ENCODE measurements around the gene ASPDH. TPM values are rescaled to one million over a fixed set of nuclear protein-coding genes. Genes with fewer than 3 reads are reported as not detected.

Gene ASPDH
- total RNA-seq, 1 donor from 2014 or later = not detected

DNA sequence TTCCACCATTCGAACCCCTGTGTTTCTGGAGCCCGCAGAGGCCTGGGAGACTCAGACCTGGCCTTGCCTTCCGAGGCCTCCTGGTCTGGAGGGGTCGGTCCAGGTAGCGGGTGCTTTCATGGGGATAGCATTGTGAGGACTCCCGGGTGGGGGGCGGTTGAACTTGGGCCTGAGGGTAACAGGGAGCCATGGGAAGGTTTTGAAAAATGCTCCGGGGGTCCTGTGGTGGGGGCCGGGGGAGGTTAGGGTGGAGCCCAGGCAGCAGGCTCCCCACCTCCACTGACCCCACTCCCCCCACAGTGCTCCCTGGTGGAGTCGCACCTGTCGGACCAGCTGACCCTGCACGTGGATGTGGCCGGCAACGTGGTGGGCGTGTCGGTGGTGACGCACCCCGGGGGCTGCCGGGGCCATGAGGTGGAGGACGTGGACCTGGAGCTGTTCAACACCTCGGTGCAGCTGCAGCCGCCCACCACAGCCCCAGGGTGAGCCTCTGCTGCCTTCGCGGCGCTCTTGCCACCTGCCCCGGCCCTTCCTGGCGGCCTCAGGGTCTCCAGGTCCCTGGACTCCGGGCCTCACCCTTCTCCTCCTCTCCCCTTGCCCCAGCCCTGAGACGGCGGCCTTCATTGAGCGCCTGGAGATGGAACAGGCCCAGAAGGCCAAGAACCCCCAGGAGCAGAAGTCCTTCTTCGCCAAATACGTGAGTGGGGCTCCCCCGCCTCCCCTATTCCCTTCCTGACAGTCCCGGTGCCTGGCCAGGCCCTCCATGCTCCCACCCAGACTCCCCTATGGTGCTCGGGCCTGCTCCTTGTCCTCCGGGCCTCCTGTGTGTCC is 33.2 kb downstream of the ASPDH start:
- Mint-ChIP-seq H3K27me3 (ENCODE audit: low read depth, unreplicated experiment) (no peaks in the 10 kb centered on the region), H3K9me3 (ENCODE audit: unreplicated experiment) (peaks cover 25% of the 10 kb centered on the region), H3K27ac (ENCODE audit: unreplicated experiment) (no peak overlapping the region), H3K4me3 (ENCODE audit: unreplicated experiment) (no peak overlapping the region), H3K4me1 (ENCODE audit: low read depth, unreplicated experiment) (no peaks in the 10 kb centered on the region), H3K36me3 (ENCODE audit: low read depth, unreplicated experiment) (no peaks in the 10 kb centered on the region)
- DNase-seq (ENCODE audit: low read depth) (no peak), FAIRE-seq (no peak)
- no peak overlapping the region for H3K4me3 ChIP-seq (ENCODE audit: insufficient read depth, low read depth, low read length)
- peaks cover 4% of the 10 kb centered on the region for H3K36me3 ChIP-seq (ENCODE audit: insufficient read depth, low read length)
- H3K79me2 ChIP-seq (ENCODE audit: insufficient read depth, low read length) = peaks cover 25% of the 10 kb centered on the region
- no peaks in the 10 kb centered on the region for H3K27me3 ChIP-seq (ENCODE audit: insufficient read depth, low read length)
- no peak overlapping the region for H3K27ac ChIP-seq (ENCODE audit: low read depth, low read length)
- no peak overlapping the region for H3K9ac ChIP-seq (ENCODE audit: low read length)
- no peaks in the 10 kb centered on the region for H3K9me3 ChIP-seq (ENCODE audit: insufficient read depth, low read depth, low read length)
- peaks cover 20% of the 10 kb centered on the region for H4K20me1 ChIP-seq (ENCODE audit: insufficient read depth, low read length)
- H2AFZ ChIP-seq (ENCODE audit: low read depth, low read length) = no peak overlapping the region
- peaks cover 5% of the 10 kb centered on the region for H3K4me1 ChIP-seq (ENCODE audit: insufficient read depth, low read length)
- TF ChIP-seq EZH2 (IDR thresholded peaks at IDR 0.05; ENCODE audit: insufficient read depth, low read length) = no peak
- TF ChIP-seq CTCF (IDR thresholded peaks at IDR 0.05; ENCODE audit: insufficient read depth, low read depth, low read length) = no peak
- H3K4me2 ChIP-seq (ENCODE audit: low read length) = no peak overlapping the region

DNA sequence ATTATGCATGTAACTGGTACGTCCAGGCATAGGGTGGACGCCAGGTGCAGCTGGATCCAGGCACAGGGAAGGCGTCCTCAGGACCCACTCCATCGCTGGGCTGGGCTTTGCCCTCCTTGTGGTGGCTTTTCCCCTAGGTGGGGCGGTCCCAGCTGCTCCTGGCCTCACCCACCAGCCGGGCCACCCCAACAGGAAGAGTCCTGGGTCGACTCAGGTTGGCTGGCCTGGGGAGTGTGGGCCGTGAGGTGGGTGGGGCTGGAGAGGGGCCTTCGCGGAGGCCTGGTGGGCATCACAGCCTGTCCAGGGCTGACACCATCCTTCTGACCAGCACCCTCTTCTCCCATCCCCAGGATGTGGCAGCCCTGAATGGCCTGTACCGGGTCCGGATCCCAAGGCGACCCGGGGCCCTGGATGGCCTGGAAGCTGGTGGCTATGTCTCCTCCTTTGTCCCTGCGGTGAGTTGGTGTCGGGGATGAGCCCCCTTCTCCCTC is 33.9 kb downstream of the ASPDH start:
- Histone ChIP-seq H2AFZ (ENCODE audit: low read depth, low read length) (no peak overlapping the region), H3K79me2 (ENCODE audit: insufficient read depth, low read length) (peaks cover 25% of the 10 kb centered on the region), H3K9ac (ENCODE audit: low read length) (no peak overlapping the region), H3K4me2 (ENCODE audit: low read length) (no peak overlapping the region), H3K36me3 (ENCODE audit: insufficient read depth, low read length) (peaks cover 4% of the 10 kb centered on the region), H3K27ac (ENCODE audit: low read depth, low read length) (no peak overlapping the region), H3K27me3 (ENCODE audit: insufficient read depth, low read length) (no peaks in the 10 kb centered on the region), H3K9me3 (ENCODE audit: insufficient read depth, low read depth, low read length) (no peaks in the 10 kb centered on the region), H3K4me1 (ENCODE audit: insufficient read depth, low read length) (peaks cover 5% of the 10 kb centered on the region), H3K4me3 (ENCODE audit: insufficient read depth, low read depth, low read length) (no peak overlapping the region), H4K20me1 (ENCODE audit: insufficient read depth, low read length) (peaks cover 20% of the 10 kb centered on the region)
- FAIRE-seq (no peak), DNase-seq (ENCODE audit: low read depth) (no peak)
- no peak overlapping the region for H3K27ac Mint-ChIP-seq (ENCODE audit: unreplicated experiment)
- H3K4me1 Mint-ChIP-seq (ENCODE audit: low read depth, unreplicated experiment) = no peaks in the 10 kb centered on the region
- H3K27me3 Mint-ChIP-seq (ENCODE audit: low read depth, unreplicated experiment) = no peaks in the 10 kb centered on the region
- no peak overlapping the region for H3K4me3 Mint-ChIP-seq (ENCODE audit: unreplicated experiment)
- H3K9me3 Mint-ChIP-seq (ENCODE audit: unreplicated experiment) = peaks cover 27% of the 10 kb centered on the region
- TF ChIP-seq CTCF (IDR thresholded peaks at IDR 0.05; ENCODE audit: insufficient read depth, low read depth, low read length) (no peak), EZH2 (IDR thresholded peaks at IDR 0.05; ENCODE audit: insufficient read depth, low read length) (no peak)
- no peaks in the 10 kb centered on the region for H3K36me3 Mint-ChIP-seq (ENCODE audit: low read depth, unreplicated experiment)

Data from astrocyte (in vitro differentiated cells and primary cell).